T-cell (primary cell): ENCODE results near the gene ARR3. TPM values are rescaled to one million over a fixed set of nuclear protein-coding genes. Genes with fewer than 3 reads are reported as not detected.
"Not testable (repeated sequence)": the region's sequence is repeated elsewhere in the genome, so short reads cannot be mapped to it uniquely, and the experiment has no call there.

Source experiments
- ATAC-seq, 4 experiments: fragments of 200-7000 bp in 3 of 4; fragments of 150-1000 bp in 1 of 4; cut with Tn5 transposase; replicated peaks in 1 of 4; 1 replicate in 3 of 4; 2 replicates in 1 of 4; pipeline ENCODE4 v1.10.0; 2021; ENCODE audit warnings: moderate library complexity in 3 of 4, mild to moderate bottlenecking in 2 of 4, moderate number of reproducible peaks in 1 of 4
- CTCF ChIA-PET, 2 donors: fragments of 300-600 bp; sonication (Branson Sonifier 250); formaldehyde crosslinking; loops; one replicate each; lab custom pipeline; 2022; ENCODE audit warnings: antibody characterized with exemption in 2 of 2; lab: Charles Lee
- POLR2A ChIA-PET, 2 donors: fragments of 300-600 bp; sonication (Branson Sonifier 250); formaldehyde crosslinking; loops; one replicate each; lab custom pipeline; 2022; ENCODE audit warnings: antibody characterized with exemption in 2 of 2; lab: Charles Lee
- DNase-seq, 35 experiments: peaks; one replicate each; pipeline versions ENCODE4 v3.0.0 to v3.0.0-alpha.2; 2013 to 2023
- H3K27ac ChIP-seq: one replicate; pipeline ENCODE4 v1.5.1; 2013; ENCODE audit warnings: low read length
- H3K27me3 ChIP-seq, 2 experiments: replicated peaks in 1 of 2; 1 replicate in 1 of 2; 2 replicates in 1 of 2; pipeline versions ENCODE4 v1.6.1 to v1.7.0; 2013; ENCODE audit warnings: low read length in 1 of 2, mixed read lengths in 1 of 2; ENCODE audit not compliant: control insufficient read depth in 2 of 2, insufficient read depth in 2 of 2; ENCODE audit errors: extremely low read depth in 1 of 2
- H3K36me3 ChIP-seq, 2 donors: 1 replicate in 1 of 2; 2 replicates in 1 of 2; pipeline versions ENCODE4 v1.6.1 to v1.7.0; 2013; ENCODE audit warnings: low read length in 1 of 2; ENCODE audit not compliant: control insufficient read depth in 2 of 2, insufficient read depth in 1 of 2; ENCODE audit errors: extremely low read depth in 1 of 2
- H3K4me1 ChIP-seq, 2 experiments: 1 replicate in 1 of 2; 2 replicates in 1 of 2; pipeline versions ENCODE4 v1.6.1 to v1.7.0; 2013; ENCODE audit warnings: low read length in 2 of 2, mixed read lengths in 1 of 2; ENCODE audit not compliant: insufficient read depth in 2 of 2, control insufficient read depth in 1 of 2; ENCODE audit errors: extremely low read depth in 1 of 2
- H3K4me3 ChIP-seq, 2 donors: 1 replicate in 1 of 2; 2 replicates in 1 of 2; pipeline versions ENCODE4 v1.5.1 to v1.7.0; 2013; ENCODE audit warnings: mild to moderate bottlenecking in 2 of 2, low read length in 1 of 2, moderate library complexity in 1 of 2; ENCODE audit not compliant: control insufficient read depth in 1 of 2; ENCODE audit errors: extremely low read depth in 1 of 2
- H3K9me3 ChIP-seq: 2 replicates; pipeline ENCODE4 v1.7.0; 2013
- H3K27ac Mint-ChIP-seq, 2 donors: one replicate each; pipeline ENCODE4 v1.8.0; 2020 to 2021; ENCODE audit warnings: mild to moderate bottlenecking in 2 of 2, mixed read lengths in 2 of 2
- H3K27me3 Mint-ChIP-seq, 2 donors: one replicate each; pipeline ENCODE4 v1.8.0; 2021 to 2022; ENCODE audit warnings: mixed read lengths in 2 of 2
- H3K36me3 Mint-ChIP-seq: one replicate; pipeline ENCODE4 v1.8.0; 2021; ENCODE audit warnings: mixed read lengths
- H3K4me1 Mint-ChIP-seq, 3 donors: one replicate each; pipeline ENCODE4 v1.8.0; 2020 to 2022; ENCODE audit warnings: mixed read lengths in 3 of 3, mild to moderate bottlenecking in 1 of 3
- H3K4me3 Mint-ChIP-seq, 3 donors: one replicate each; pipeline ENCODE4 v1.8.0; 2020 to 2022; ENCODE audit warnings: mild to moderate bottlenecking in 3 of 3, mixed read lengths in 3 of 3, moderate library complexity in 3 of 3
- H3K9me3 Mint-ChIP-seq, 3 donors: one replicate each; pipeline ENCODE4 v1.8.0; 2020 to 2022; ENCODE audit warnings: mixed read lengths in 3 of 3
- WGBS: methylation state at CpG from one replicate; pipeline ENCODE4 v1.1.5; 2013; ENCODE audit warnings: missing lambda C conversion rate; ENCODE audit not compliant: insufficient coverage; 5-methylcytosine and 5-hydroxymethylcytosine counted together
- total RNA-seq, 35 experiments: library from RNA in 6 of 35; stranded (reverse) in 6 of 35; fragments of 120-200 nt in 1 of 35; gene quantifications; one replicate each; pipeline versions ENCODE4 v1.2.1 to v1.2.4 and lab custom pipeline; 2013 to 2026

The ARR3 gene
- total RNA-seq, 5 donors from 2014 or later (not counting 1 experiment from before 2014, with no cell fraction given), result not detected

GRCh38 chrX:70262952-70263567 lies 5.1 kb upstream of the ARR3 start:
- H3K9me3 ChIP-seq, result no peaks in the 10 kb centered on the region
- no peaks in the 10 kb centered on the region for H3K36me3 ChIP-seq
- DNase-seq (peak in 10 of 35 experiments; percentile 2 to 15 (median 8)), ATAC-seq (peak in 2 of 4 experiments; percentile 29 to 36)
- WGBS, result 30% methylated on average over 4 of the region's 7 CpGs
- H3K27ac ChIP-seq, result no peak overlapping the region
- H3K27me3 ChIP-seq, result no peaks in the 10 kb centered on the region
- no peak overlapping the region for H3K4me3 Mint-ChIP-seq
- no peak overlapping the region for H3K4me3 ChIP-seq
- H3K9me3 Mint-ChIP-seq, result no peaks in the 10 kb centered on the region
- ChIA-PET POLR2A (no interaction called here), CTCF (no interaction called here)
- H3K4me1 Mint-ChIP-seq, result no peaks in the 10 kb centered on the region
- no peak overlapping the region for H3K27ac Mint-ChIP-seq
- H3K36me3 Mint-ChIP-seq, result peaks cover 15% of the 10 kb centered on the region
- H3K4me1 ChIP-seq, result no peaks in the 10 kb centered on the region
- peaks cover 0 to 20% of the 10 kb centered on the region in 2 donors for H3K27me3 Mint-ChIP-seq

GRCh38 chrX:70264784-70265183 lies 3.4 kb upstream of the ARR3 start:
- ATAC-seq, result no peak
- POLR2A ChIA-PET, result no interaction called here
- no peaks in the 10 kb centered on the region for H3K9me3 ChIP-seq
- no peaks in the 10 kb centered on the region for H3K36me3 ChIP-seq
- H3K27ac Mint-ChIP-seq, result no peak overlapping the region
- peaks cover 0 to 21% of the 10 kb centered on the region in 2 donors for H3K27me3 Mint-ChIP-seq
- no peak for DNase-seq
- H3K27ac ChIP-seq, result no peak overlapping the region
- no peak overlapping the region for H3K4me3 Mint-ChIP-seq
- H3K27me3 ChIP-seq, result no peaks in the 10 kb centered on the region
- H3K4me1 Mint-ChIP-seq, result no peaks in the 10 kb centered on the region
- no peaks in the 10 kb centered on the region for H3K4me1 ChIP-seq
- H3K9me3 Mint-ChIP-seq, result no peaks in the 10 kb centered on the region
- CTCF ChIA-PET, result no interaction called here
- H3K4me3 ChIP-seq, result no peak overlapping the region
- WGBS, result no CpG with 5 or more reads among the region's 3 CpGs
- H3K36me3 Mint-ChIP-seq, result peaks cover 7% of the 10 kb centered on the region

GRCh38 chrX:70274029-70274428 lies 5.9 kb downstream of the ARR3 start:
- H3K4me3 Mint-ChIP-seq, ATAC-seq, H3K4me1 ChIP-seq, H3K27ac Mint-ChIP-seq, H3K36me3 ChIP-seq, H3K4me1 Mint-ChIP-seq, H3K36me3 Mint-ChIP-seq, DNase-seq, H3K4me3 ChIP-seq, H3K9me3 Mint-ChIP-seq, H3K27ac ChIP-seq, H3K27me3 ChIP-seq, H3K9me3 ChIP-seq: not testable (repeated sequence)
- POLR2A ChIA-PET, result interaction anchor here in 1 of 2 donors (0.6 kb wide), 1 partner anchor 10 kb away, joined by 4 read pairs; no protein-coding TSS in a partner anchor
- CTCF ChIA-PET, result interaction anchor here (0.6 to 0.9 kb wide), 3 partner anchors 15 to 1097 kb away, joined by 4 to 7 read pairs (median 6); no protein-coding TSS in a partner anchor
- 100% methylated on average over 1 of the region's 7 CpGs for WGBS
- H3K27me3 Mint-ChIP-seq, result peaks cover 0 to 14% of the 10 kb centered on the region in 2 donors

GRCh38 chrX:70279081-70279480 lies 10.9 kb downstream of the ARR3 start:
- H3K4me3 Mint-ChIP-seq, result no peak overlapping the region
- CTCF ChIA-PET, result no interaction called here
- no peak overlapping the region for H3K27ac Mint-ChIP-seq
- DNase-seq, result no peak
- no peak for ATAC-seq
- Histone ChIP-seq H3K4me1 (no peaks in the 10 kb centered on the region), H3K4me3 (no peak overlapping the region), H3K36me3 (peaks cover 0 to 2% of the 10 kb centered on the region in 2 donors), H3K27me3 (no peaks in the 10 kb centered on the region), H3K27ac (no peak overlapping the region), H3K9me3 (no peaks in the 10 kb centered on the region)
- peaks cover 34% of the 10 kb centered on the region for H3K36me3 Mint-ChIP-seq
- peaks cover 0 to 21% of the 10 kb centered on the region in 2 donors for H3K27me3 Mint-ChIP-seq
- H3K4me1 Mint-ChIP-seq, result no peaks in the 10 kb centered on the region
- POLR2A ChIA-PET, result no interaction called here
- H3K9me3 Mint-ChIP-seq, result no peaks in the 10 kb centered on the region
- WGBS, result no CpG with 5 or more reads among the region's 3 CpGs

GRCh38 chrX:70280573-70280972 lies 12.4 kb downstream of the ARR3 start:
- Histone ChIP-seq H3K9me3 (no peaks in the 10 kb centered on the region), H3K36me3 (peaks cover 0 to 2% of the 10 kb centered on the region in 2 donors), H3K27ac (no peak overlapping the region), H3K4me3 (no peak overlapping the region), H3K4me1 (no peaks in the 10 kb centered on the region), H3K27me3 (no peaks in the 10 kb centered on the region)
- Mint-ChIP-seq H3K9me3 (no peaks in the 10 kb centered on the region), H3K27ac (no peak overlapping the region), H3K36me3 (peaks cover 41% of the 10 kb centered on the region), H3K4me1 (no peaks in the 10 kb centered on the region), H3K4me3 (no peak overlapping the region), H3K27me3 (peaks cover 0 to 21% of the 10 kb centered on the region in 2 donors)
- WGBS, result 93% methylated on average over 2 of the region's 3 CpGs
- no peak for ATAC-seq
- ChIA-PET POLR2A (no interaction called here), CTCF (no interaction called here)
- no peak for DNase-seq

- H3K27me3 ChIP-seq, result no peaks in the 10 kb centered on the region
- H3K27ac ChIP-seq, result no peak within 1 kb of the TSS
- no peak within 1 kb of the TSS for H3K4me3 ChIP-seq
- Mint-ChIP-seq H3K4me3 (no peak within 1 kb of the TSS), H3K27ac (no peak within 1 kb of the TSS), H3K9me3 (no peaks in the 10 kb centered on the region), H3K36me3 (peaks cover 52% of the 10 kb centered on the region), H3K4me1 (no peaks in the 10 kb centered on the region), H3K27me3 (peaks cover 0 to 18% of the 10 kb centered on the region in 2 donors)
- DNase-seq, result no peak
- ATAC-seq, result no peak
- ChIA-PET CTCF (no interaction called here), POLR2A (no interaction called here)
- H3K9me3 ChIP-seq, result no peaks in the 10 kb centered on the region
- 95% methylated on average over 8 of the region's 21 CpGs for WGBS
- peaks cover 0 to 2% of the 10 kb centered on the region in 2 donors for H3K36me3 ChIP-seq
- H3K4me1 ChIP-seq, result no peaks in the 10 kb centered on the region
These were observed 13.8 kb downstream of the ARR3 start, which contains the start of gene RAB41 for GRCh38 chrX:70281951-70282350. Gene RAB41 (plus strand): TSS chrX:70282172. CDS start chrX:70282218, 46 bp downstream.
